Measurements from ENCODE around the gene C2orf42.
"Not testable (repeated sequence)": the region's sequence is repeated elsewhere in the genome, so short reads cannot be mapped to it uniquely, and the experiment has no call there.

The C2orf42 gene

DNA sequence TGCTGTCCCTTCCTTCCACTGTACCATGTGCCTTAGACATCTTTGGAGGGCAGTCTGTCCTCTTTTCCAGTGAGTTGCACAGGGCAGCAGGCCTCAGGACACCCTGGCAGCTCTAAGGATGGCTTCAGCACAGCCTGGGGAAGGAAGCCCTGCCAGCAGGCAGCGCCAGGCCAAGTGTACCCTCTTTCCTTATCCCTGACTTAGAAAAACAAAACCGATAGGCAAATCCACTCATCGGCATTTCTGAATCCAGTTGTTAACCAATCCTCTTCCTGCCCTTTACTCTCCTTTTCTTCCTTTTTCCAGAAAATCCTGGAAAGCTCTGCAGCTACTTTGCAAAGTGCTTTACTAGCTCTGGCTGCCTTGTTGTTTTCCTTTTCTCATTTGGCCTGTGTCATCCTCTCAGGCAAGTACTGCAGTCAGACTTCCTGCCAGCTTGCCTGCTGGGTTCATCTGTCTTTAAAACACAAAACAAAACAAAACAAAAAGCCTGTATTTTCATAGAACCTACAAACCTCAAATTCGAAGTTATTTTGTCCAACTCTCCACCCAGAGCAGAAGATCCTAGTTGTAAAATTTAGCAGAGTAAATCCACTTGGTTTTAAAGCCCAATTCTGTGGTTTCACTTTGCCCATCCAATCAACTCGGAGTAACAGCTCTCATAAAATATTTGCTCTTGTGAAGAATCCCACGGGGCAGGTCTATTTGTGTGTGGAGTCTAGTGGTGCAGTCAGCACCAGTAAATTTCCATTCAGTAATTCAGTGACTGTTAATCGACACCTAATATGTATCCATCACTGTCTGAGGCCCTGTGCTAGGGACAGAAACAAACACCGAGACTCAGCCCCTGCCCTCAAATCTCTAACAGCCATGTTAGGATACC, 58.3 kb downstream of the C2orf42 start:
- DNase-seq (ENCODE audit: low read depth, low spot score) = no peak

DNA sequence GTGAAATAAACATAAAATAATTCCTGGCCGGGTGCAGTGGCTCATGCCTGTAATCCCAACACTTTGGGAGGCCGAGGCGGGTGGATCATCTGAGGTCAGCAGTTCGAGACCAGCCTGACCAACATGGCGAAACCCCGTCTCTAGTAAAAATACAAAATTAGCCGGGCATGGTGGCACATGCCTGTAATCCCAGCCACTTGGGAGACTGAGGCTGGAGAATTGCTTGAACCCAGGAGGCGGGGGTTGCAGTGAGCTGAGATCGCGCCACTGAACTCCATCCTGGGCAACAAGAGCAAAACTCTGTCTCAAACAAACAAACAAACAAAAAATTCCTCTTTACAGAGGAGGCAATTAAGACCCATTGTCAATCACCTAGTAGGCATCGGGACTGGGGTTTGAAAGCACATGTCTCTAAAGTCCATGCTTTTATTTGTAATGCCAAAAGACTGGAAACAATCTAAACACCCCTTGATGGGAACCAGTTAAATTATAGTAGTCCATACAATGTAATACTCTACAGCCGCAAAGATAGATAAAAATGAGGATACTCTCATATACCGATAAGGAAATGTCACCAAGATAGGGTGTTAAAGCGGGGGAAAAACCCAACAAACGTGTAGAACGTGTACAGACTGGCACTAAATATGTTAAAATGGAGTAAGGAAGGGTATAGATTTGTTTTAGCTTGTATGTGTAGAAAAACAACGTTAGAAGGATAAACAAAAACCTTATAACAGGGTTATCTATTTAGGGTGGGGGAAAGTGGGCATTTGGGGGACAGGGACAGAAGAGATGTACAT, 59.3 kb downstream of the C2orf42 start:
- not testable (repeated sequence) for DNase-seq (ENCODE audit: low read depth, low spot score)

DNA sequence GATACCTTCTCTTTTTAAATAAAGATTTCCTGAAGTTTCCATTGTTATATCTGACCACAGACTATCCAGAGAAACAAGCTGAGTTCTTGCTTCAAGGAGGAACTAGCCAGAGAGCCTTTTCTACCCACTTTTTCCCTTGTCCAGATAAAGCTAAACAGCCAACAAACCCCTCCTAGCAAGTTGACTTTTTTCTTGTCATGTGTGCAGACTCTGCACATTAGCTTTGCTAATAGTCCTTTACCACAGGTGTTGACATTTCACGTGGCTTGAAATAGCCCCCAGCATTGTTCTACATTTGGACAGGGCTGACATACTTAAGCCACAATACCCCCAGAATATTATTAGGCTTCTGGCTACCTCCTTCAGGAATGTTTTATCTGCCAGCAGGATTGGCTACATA, 62.8 kb downstream of the C2orf42 start:
- no peak for DNase-seq (ENCODE audit: low read depth, low spot score)

DNA sequence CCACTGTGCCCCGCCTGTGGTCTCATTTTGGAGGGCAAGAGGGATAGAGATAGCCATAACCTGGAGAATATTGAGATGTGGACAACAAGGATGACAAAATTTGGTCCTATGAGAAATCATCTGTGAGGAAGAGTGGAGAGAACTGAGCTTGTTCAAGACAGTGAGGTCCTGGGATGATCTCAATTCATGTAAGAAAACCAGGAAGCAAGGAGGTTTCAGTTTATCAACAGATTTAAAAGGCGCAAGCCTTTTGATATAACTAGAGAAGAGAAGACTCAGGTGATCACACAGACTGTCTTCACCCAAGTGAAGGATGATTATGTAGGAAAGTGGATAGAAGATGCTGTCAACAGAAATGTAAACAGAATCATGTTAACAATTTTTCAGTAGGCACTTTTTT, 64.4 kb downstream of the C2orf42 start:
- no peak for DNase-seq (ENCODE audit: low read depth, low spot score)

GRCh38 chr2:70125498-70125898, 65.3 kb downstream of the C2orf42 start:
- DNase-seq (ENCODE audit: low read depth, low spot score) = no peak

DNA sequence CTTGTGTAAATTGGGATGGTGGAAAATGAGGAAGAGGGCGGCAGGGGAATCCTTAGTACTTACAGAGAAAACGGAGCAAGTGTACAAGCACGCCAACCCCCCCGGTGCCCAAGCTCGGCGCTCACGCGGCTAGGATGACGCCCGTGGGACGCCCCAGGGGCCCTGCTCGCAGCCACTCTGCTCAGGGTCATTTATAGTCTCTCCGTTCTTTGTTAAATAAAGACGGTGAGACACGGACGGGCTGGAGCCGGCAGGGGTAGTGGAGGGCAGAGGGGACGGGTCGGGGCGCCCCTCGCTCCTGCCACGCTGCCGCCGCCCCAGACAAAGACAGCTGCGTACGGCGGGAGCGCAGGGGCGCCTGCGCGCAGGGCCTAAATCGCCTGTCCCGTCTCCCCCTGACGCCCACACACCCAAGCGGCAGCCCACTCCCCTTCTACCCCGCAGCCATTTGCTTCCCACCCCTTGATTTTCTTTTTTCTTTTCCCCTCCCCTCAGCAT, 65.8 kb downstream of the C2orf42 start:
- no peak for DNase-seq (ENCODE audit: low read depth, low spot score)

GRCh38 chr2:70123829-70124116, 67.0 kb downstream of the C2orf42 start:
- no peak for DNase-seq (ENCODE audit: low read depth, low spot score)

DNA sequence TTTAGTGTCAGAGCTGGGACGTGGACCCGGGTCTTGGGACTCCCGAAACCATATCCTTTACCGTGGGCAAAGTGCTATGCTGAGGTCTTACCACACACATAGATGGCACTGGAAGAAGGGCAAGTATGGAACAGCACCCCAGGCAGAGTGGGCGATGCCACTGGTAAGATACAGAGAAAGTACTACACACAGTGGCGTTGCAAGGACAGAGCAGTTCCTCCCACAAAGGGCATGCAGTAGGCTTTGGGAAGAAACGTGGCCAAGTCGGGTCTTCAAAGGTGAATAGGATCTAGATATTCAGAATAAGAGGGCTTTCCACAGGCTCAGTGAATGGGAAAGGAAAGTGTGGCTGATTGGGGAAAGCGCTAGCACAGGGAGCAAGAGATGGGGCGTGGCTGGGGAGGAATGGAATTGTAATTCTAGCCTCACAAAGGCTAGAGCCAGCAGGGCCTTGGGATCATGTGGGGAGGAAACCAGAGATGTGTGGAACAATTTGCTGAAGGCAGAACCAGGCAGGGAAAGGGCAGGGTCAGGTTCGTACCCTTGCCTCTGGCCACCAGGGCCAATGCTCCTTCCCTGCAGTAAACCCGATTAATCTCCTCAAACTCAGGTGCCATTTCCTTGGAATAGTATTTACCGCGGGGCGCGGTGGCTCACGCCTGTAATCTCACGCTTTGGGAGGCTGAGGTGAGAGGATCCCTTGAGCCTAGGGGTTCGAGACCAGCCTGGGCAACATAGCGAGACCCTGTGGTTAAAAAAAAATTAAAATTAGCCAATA, 67.6 kb downstream of the C2orf42 start:
- no peak for DNase-seq (ENCODE audit: low read depth, low spot score)

DNA sequence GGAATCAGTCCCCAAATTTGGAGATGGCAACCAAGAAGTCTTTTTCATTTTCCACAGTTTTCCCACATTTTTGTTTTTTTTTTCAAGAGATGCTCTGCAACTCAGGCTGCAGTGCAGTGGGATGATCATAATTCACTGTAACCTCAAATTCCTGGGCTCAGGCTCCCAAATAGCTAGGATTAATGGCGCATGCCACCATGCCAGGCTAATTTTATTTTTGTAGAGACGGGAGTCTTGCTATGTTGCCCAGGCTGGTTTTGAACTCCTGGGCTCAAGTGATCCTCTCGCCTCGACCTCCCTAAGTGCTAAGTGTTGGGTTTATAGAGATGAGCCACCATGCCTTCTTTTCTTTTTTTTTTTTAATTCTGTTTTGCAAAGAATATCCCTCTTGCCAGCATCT, 68.3 kb downstream of the C2orf42 start:
- no peak for DNase-seq (ENCODE audit: low read depth, low spot score)

GRCh38 chr2:70121627-70122372, 69.0 kb downstream of the C2orf42 start:
- DNase-seq (ENCODE audit: low read depth, low spot score) = no peak

DNA sequence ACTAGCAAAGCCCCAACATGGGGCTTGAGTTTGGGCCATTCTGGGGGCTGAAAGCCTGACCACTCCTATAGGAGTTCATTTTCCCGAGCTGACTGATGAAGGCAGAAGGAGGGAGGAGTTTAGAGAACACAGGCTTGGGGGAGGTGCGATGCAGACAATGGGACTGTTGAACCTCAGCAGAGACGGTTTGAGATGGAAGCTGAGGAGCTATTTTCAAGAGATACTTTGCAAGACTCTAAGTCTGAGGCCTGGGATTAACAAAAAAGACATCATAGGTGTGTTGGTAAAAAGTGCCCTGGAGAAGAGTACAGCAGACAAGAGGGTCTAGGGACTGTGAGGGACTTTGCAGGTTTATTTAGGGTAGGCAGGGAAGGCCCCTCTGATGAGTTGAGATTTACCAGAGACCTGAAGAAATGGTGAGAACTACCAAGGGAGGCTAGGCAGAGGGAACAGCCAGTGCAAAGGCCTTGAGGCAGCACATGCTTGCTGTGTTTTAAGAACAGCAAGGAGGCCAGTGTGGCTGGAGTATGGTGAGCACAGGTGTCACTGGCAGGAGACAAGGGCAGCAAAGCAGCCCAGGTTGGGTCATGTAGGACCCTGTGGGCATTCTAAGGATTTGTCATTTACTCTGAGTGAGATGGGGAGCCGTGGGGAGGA, 71.9 kb downstream of the C2orf42 start:
- DNase-seq (ENCODE audit: low read depth, low spot score) = no peak

GRCh38 chr2:70116936-70117552, 73.8 kb downstream of the C2orf42 start:
- DNase-seq (ENCODE audit: low read depth, low spot score) = no peak

DNA sequence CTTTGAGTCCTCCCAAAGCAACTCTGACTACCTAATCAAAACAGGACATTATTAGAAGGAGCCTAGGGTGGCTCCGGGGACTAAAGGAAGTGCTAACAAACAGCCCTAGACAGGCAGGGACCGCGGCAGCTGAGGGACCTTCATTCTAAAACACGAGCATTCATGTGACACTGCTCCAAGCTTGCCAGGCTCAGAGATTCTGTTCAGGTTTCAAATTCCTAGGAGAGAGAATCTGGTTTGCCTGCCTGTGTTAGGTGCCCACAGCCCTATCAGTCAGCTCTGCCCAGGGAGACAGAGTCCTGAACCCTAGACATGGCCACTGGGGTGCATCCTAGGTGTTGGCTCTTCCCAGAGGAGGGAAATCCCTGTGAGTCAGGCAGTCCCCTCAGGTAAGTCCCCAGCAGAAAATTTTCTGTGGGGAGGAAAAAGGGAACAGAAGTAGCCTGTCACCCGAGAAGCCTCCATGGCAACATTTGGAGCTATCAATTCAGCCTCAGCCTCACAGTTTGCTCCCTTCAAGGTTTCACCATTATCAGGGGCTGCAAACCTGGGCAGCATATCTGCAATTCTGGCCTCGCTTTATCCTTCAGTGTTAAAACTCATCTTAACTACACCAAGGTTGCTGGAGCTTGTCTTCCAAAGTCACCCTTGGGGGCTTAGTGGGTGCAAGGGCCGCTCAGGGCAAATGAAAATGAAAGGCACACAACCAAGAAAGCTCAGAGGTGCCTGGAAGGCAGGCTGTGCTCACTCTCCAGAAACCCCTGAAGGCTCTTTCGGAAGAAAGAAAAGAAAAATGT, 75.0 kb downstream of the C2orf42 start:
- no peak for DNase-seq (ENCODE audit: low read depth, low spot score)

GRCh38 chr2:70113359-70114070, 77.3 kb downstream of the C2orf42 start:
- DNase-seq (ENCODE audit: low read depth, low spot score) = no peak

GRCh38 chr2:70111752-70112591, 78.8 kb downstream of the C2orf42 start:
- DNase-seq (ENCODE audit: low read depth, low spot score) = no peak

DNA sequence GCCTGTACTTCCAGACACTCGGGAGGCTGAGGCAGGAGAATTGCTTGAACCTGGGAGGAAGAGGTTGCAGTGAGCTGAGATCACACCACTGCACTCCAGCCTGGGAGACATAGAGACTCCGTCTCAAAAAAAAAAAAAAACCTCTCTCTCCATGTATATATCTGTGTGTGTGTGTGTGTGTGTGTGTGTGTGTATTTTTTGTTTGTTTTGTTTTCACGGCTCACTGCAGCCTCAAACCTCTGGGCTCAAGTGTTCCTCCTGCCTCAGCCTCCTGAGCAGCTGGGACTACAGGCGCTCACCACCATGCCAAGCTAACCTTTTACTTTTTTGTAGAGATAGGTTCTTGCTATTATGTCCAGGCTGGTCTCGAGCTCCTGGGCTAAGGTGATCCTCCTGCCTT, 80.4 kb downstream of the C2orf42 start:
- DNase-seq (ENCODE audit: low read depth, low spot score) = not testable (repeated sequence)

- DNase-seq (ENCODE audit: low read depth, low spot score) = not testable (repeated sequence)
Measured at GRCh38 chr2:70106138-70106537, 84.7 kb downstream of the C2orf42 start.

Measured in smooth muscle cell of the brain vasculature (primary cell).